Measurements from ENCODE around the gene MCAT.

DNA sequence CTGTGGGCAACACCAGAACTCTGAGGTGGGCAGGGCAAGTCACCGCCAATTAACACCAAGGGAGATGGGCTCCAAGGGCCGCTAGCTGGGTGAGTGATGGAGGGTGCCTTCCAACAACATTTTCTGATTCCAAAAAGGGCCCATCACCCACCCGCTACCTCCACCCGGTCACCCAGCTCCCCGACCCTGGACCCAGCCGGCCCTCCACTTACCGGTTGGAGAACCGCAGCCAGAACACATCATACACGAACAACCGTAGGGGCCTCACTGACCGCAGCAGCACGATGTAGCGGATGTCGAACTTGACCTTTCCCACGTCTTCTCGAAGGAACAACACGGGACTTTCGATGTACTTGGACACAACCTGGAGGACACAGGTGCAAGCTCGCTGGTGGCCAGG, 29.0 kb upstream of the MCAT start:
- TF ChIP-seq, protein P1, sequence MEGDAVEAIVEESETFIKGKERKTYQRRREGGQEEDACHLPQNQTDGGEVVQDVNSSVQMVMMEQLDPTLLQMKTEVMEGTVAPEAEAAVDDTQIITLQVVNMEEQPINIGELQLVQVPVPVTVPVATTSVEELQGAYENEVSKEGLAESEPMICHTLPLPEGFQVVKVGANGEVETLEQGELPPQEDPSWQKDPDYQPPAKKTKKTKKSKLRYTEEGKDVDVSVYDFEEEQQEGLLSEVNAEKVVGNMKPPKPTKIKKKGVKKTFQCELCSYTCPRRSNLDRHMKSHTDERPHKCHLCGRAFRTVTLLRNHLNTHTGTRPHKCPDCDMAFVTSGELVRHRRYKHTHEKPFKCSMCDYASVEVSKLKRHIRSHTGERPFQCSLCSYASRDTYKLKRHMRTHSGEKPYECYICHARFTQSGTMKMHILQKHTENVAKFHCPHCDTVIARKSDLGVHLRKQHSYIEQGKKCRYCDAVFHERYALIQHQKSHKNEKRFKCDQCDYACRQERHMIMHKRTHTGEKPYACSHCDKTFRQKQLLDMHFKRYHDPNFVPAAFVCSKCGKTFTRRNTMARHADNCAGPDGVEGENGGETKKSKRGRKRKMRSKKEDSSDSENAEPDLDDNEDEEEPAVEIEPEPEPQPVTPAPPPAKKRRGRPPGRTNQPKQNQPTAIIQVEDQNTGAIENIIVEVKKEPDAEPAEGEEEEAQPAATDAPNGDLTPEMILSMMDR (IDR thresholded peaks at IDR 0.05): no peak
- TF ChIP-seq POLR2AphosphoS5 (IDR thresholded peaks at IDR 0.05; ENCODE audit: low read depth, low read length): no peak
